ENCODE results near the gene DBP. TPM values are rescaled to one million over a fixed set of nuclear protein-coding genes. Genes with fewer than 3 reads are reported as not detected.

DBP gene
- total RNA-seq, 1 experiment from 2014 or later = 14.2 TPM

DNA sequence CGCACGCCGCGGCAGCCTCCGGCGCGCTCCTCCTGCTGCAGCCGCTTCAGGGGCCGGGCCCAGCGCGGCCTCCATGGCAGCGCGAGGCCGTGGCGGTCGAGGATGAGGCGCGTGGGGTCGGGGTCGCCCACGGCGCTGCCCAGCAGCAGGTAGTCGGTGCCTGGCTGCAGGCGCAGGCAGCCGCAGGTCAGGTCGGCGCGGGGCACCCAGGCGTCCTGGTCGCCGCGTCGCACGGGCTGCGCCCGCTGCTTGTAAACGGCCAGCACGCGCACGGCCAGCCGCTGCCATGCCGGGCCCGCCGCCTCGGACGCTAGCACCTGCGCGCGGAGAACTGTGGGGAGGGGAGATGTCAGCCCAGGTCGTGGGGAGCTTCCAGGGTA, 24.5 kb upstream of the DBP start:
- BruUV-seq (replicated peaks) = no TSS peak
- no peak for DNase-seq (ENCODE audit: low spot score)
- no peak overlapping the region for H3K4me3 ChIP-seq (ENCODE audit: low read depth, low read length, poor library complexity, severe bottlenecking)
- H3K36me3 ChIP-seq (ENCODE audit: insufficient read depth, low read length, poor library complexity, severe bottlenecking) = no peaks in the 10 kb centered on the region
- POLR2A ChIA-PET (ENCODE audit: low non-redundant PET) = interaction anchor here (0.6 kb wide), 1 partner anchor 14 kb away, joined by 5 read pairs; no protein-coding TSS in a partner anchor
- H3K27me3 ChIP-seq (replicated peaks; ENCODE audit: insufficient read depth, low read depth, low read length, poor library complexity) = no peaks in the 10 kb centered on the region
- no peak for TF ChIP-seq EZH2 (IDR thresholded peaks at IDR 0.05; ENCODE audit: borderline replicate concordance, low read depth, low read length, poor library complexity, severe bottlenecking)
- TF ChIP-seq, protein P1, sequence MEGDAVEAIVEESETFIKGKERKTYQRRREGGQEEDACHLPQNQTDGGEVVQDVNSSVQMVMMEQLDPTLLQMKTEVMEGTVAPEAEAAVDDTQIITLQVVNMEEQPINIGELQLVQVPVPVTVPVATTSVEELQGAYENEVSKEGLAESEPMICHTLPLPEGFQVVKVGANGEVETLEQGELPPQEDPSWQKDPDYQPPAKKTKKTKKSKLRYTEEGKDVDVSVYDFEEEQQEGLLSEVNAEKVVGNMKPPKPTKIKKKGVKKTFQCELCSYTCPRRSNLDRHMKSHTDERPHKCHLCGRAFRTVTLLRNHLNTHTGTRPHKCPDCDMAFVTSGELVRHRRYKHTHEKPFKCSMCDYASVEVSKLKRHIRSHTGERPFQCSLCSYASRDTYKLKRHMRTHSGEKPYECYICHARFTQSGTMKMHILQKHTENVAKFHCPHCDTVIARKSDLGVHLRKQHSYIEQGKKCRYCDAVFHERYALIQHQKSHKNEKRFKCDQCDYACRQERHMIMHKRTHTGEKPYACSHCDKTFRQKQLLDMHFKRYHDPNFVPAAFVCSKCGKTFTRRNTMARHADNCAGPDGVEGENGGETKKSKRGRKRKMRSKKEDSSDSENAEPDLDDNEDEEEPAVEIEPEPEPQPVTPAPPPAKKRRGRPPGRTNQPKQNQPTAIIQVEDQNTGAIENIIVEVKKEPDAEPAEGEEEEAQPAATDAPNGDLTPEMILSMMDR (conservative IDR thresholded peaks at IDR 0.05; ENCODE audit: low read depth, low read length) = no peak
- no peak overlapping the region for H3K27ac ChIP-seq (ENCODE audit: low read depth, low read length, poor library complexity, severe bottlenecking)
- H3K4me1 ChIP-seq (ENCODE audit: insufficient read depth, low read length, poor library complexity, severe bottlenecking) = no peaks in the 10 kb centered on the region
- CTCF ChIA-PET = no interaction called here
- no peaks in the 10 kb centered on the region for H3K9me3 ChIP-seq (ENCODE audit: low read depth, low read length, poor library complexity, severe bottlenecking)
- intact Hi-C loops (cut with micrococcal nuclease; ENCODE audit: unreplicated experiment) = no loop called here

DNA sequence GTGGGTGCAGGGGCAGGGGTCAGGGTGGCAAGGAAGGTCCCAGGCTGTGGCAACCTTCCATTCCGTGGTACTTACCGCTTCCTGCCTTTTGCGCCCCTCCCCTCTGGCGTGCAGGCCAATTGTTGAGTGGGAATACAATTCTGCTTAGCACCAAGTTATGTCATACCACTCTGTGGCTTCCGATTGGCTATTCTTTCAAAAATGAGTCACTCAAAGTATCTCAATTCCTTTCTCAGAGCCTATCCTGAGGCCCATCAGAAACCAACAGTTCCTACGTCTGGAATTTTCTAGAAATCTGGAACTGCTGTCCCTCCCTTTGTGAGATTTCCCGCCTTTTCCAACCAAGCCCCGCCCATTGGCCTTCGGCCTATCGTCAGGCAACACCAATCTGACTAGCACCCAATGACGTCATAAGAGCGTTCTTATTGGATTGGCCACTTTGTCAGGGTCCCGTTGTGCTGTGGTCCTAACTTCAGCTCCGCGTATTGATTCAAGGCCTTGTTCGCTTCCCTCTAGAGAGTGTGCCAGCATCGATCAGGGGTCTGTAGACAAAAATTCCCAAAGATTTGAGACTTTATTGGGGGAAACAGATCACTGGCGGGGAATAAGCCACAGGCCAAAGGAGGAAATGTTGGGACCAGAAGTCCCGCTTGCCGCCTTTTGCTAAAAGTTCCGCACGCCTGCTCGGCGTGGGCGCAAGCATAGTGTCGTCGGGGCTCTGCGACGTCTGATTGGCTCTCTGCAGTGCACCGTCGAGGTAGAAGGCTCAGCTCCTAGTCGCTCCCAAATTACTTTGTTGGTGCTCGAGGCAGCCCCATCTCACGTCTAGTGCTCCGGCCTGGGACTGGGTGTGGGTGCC, 23.9 kb upstream of the DBP start:
- DNase-seq (ENCODE audit: low spot score) = peak; percentile 86
- Histone ChIP-seq H3K4me1 (ENCODE audit: insufficient read depth, low read length, poor library complexity, severe bottlenecking) (no peaks in the 10 kb centered on the region), H3K9me3 (ENCODE audit: low read depth, low read length, poor library complexity, severe bottlenecking) (no peaks in the 10 kb centered on the region), H3K36me3 (ENCODE audit: insufficient read depth, low read length, poor library complexity, severe bottlenecking) (no peaks in the 10 kb centered on the region), H3K27me3 (replicated peaks; ENCODE audit: insufficient read depth, low read depth, low read length, poor library complexity) (no peaks in the 10 kb centered on the region), H3K4me3 (ENCODE audit: low read depth, low read length, poor library complexity, severe bottlenecking) (no peak overlapping the region), H3K27ac (ENCODE audit: low read depth, low read length, poor library complexity, severe bottlenecking) (peak overlapping the region; percentile 3)
- TF ChIP-seq, protein P1 (conservative IDR thresholded peaks at IDR 0.05; ENCODE audit: low read depth, low read length) = no peak
- CTCF ChIA-PET = no interaction called here
- BruUV-seq (replicated peaks) = no TSS peak
- POLR2A ChIA-PET (ENCODE audit: low non-redundant PET) = no interaction called here
- intact Hi-C loops (cut with micrococcal nuclease; ENCODE audit: unreplicated experiment) = no loop called here

DNA sequence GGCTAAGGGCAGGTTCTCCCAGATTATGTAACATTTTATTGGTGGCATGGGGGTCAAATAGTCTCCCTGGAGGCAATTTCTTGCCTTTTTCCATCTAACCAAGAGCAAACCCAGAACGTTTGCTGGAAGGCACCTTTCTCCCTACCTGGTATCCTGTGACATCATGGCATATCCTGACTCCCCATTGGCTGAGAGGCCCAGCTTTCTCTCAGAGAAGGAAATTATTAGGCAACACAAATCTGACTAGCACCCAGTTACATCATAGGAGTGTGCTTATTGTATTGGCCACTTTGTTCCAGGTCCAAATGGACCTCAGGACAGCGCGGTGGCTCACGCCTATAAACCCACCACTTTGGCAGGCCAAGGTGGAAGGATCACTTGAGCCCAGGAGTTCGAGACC, 22.6 kb upstream of the DBP start:
- H3K4me3 ChIP-seq (ENCODE audit: low read depth, low read length, poor library complexity, severe bottlenecking) = no peak overlapping the region
- H3K27me3 ChIP-seq (replicated peaks; ENCODE audit: insufficient read depth, low read depth, low read length, poor library complexity) = no peaks in the 10 kb centered on the region
- peaks cover 1% of the 10 kb centered on the region for H3K4me1 ChIP-seq (ENCODE audit: insufficient read depth, low read length, poor library complexity, severe bottlenecking)
- no peaks in the 10 kb centered on the region for H3K9me3 ChIP-seq (ENCODE audit: low read depth, low read length, poor library complexity, severe bottlenecking)
- intact Hi-C loops (cut with micrococcal nuclease; ENCODE audit: unreplicated experiment) = no loop called here
- TF ChIP-seq, protein P1 (conservative IDR thresholded peaks at IDR 0.05; ENCODE audit: low read depth, low read length) = no peak
- TF ChIP-seq EZH2 (IDR thresholded peaks at IDR 0.05; ENCODE audit: borderline replicate concordance, low read depth, low read length, poor library complexity, severe bottlenecking) = no peak
- ChIA-PET CTCF (no interaction called here), POLR2A (ENCODE audit: low non-redundant PET) (no interaction called here)
- no TSS peak for BruUV-seq (replicated peaks)
- no peak overlapping the region for H3K27ac ChIP-seq (ENCODE audit: low read depth, low read length, poor library complexity, severe bottlenecking)
- DNase-seq (ENCODE audit: low spot score) = no peak
- H3K36me3 ChIP-seq (ENCODE audit: insufficient read depth, low read length, poor library complexity, severe bottlenecking) = no peaks in the 10 kb centered on the region

Measured in A673 (cell line).